Adrenal gland (tissue), 5 donors: ENCODE measurements around the gene SERPINA6.

Source experiments
- CTCF ChIP-seq, 6 experiments: fragments of 450-650 bp in 4 of 6; fragments of 200-600 bp in 2 of 6; sonication (generic) in 1 of 6; IDR thresholded peaks; 1 replicate in 5 of 6; 2 replicates in 1 of 6; pipeline versions ENCODE4 v1.5.1 to v1.8.0; 2016 to 2021; ENCODE audit warnings: antibody characterized with exemption in 6 of 6, mild to moderate bottlenecking in 2 of 6, moderate library complexity in 1 of 6
- POLR2A ChIP-seq, 2 donors: fragments of 450-650 bp; IDR thresholded peaks; one replicate each; pipeline ENCODE4 v1.6.1; 2017; ENCODE audit warnings: antibody characterized with exemption in 2 of 2, mild to moderate bottlenecking in 2 of 2, moderate library complexity in 1 of 2
- donor health status: DM: no; HTN: no; CAD: no.

GRCh38 chr14:94317259-94317658, 5.9 kb downstream of the SERPINA6 start:
- TF ChIP-seq CTCF (IDR thresholded peaks at IDR 0.05) (no peak), POLR2A (IDR thresholded peaks at IDR 0.05) (no peak)
